Mesenteric fat pad (tissue), 1 donor: Measurements from ENCODE around the gene SLC38A9. TPM values are rescaled to one million over a fixed set of nuclear protein-coding genes. Genes with fewer than 3 reads are reported as not detected.
"Not testable (repeated sequence)": the region's sequence is repeated elsewhere in the genome, so short reads cannot be mapped to it uniquely, and the experiment has no call there.

ENCODE experiments used
- DNase-seq: peaks from one replicate; pipeline ENCODE4 v3.0.0-alpha.2; 2020; ENCODE audit warnings: low spot score
- total RNA-seq: library from RNA; stranded (reverse); fragmentation: NEBNext Ultra II Directional; extraction: Animal tissue kit (Norgen Biotek cat#: 25700); gene quantifications from one replicate; pipeline ENCODE4 v1.2.1, GENCODE V29; 2021
- donor health status: DM: yes; HTN: yes; CAD: no.

SLC38A9 gene
- total RNA-seq, 1 donor from 2014 or later, result 17.6 TPM

- DNase-seq, result no peak
These were observed 5.9 kb downstream of the SLC38A9 start for GRCh38 chr5:55706230-55706629.

DNA sequence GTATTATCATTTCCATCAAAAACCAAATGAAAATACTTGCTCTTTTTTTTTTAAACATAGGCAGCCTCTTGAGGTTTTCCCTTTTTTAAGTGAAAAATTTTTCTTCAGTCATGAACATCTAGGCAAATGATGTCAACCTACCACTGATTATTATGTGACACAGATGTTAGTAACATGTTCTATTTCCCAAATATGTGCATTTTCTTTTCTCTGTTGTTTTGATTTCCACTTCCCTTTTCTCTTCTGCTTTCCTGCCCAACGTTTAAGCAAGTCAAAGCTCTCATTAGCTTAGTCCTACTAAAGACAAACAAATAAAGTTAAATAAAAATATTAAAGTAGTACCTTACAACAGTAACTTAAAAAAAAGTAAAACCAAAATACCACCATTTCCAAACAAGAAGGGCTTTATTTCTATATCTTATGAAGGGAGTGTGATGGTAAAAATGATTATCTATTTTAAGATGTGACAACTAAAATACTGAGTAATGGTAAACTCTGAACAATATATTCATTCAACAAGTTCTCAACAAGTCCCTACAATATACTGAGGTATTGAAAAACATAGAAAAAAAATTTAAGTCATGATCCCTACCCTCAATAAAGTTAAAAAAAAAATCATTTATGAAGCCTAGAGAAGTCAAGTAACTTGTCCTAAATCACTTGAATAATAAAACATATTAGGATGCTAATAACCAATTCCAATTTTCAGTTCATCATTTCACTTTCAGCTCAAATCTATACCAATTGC is 9.4 kb downstream of the SLC38A9 start:
- DNase-seq, result no peak

DNA sequence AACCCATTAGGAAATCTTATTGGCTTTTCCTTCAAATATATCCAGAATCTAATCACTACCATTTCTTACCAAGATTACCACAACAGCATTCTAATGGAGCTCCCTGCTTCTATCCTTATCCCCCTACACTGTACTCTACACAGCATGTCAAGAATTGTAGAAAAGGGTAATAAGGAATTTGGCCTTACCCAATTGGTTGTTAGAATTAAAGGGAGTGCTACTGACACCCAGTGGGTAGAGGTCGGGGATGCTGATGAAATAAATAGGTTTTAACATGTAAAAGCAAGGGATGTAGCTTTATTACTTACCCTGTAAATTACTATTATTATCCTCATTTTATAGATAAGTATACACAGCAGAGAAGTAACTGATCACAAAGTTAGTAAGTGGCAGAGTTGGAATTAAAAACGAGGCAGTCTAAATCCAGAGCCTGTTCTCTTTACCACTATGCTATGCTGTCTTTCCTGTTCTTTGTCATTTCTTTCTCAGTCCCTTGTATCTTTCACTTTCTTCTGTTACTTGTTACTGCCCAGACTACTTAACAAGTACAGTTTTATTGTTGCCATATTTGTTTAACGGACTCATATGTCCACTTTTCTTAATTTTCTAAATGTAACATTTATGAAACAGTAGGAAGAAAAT is 10.5 kb downstream of the SLC38A9 start:
- DNase-seq, result no peak

GRCh38 chr5:55700745-55701144 is 11.4 kb downstream of the SLC38A9 start:
- DNase-seq, result no peak

GRCh38 chr5:55699041-55699688 is 13.0 kb downstream of the SLC38A9 start:
- no peak for DNase-seq

GRCh38 chr5:55696704-55697103 is 15.4 kb downstream of the SLC38A9 start:
- DNase-seq, result not testable (repeated sequence)

- no peak for DNase-seq
These were observed 17.8 kb downstream of the SLC38A9 start for GRCh38 chr5:55694152-55694830.

- DNase-seq, result no peak
These were observed 19.6 kb downstream of the SLC38A9 start for GRCh38 chr5:55692509-55692908.

GRCh38 chr5:55692106-55692417 is 20.1 kb downstream of the SLC38A9 start:
- DNase-seq, result no peak

- no peak for DNase-seq
These were observed 20.6 kb downstream of the SLC38A9 start for GRCh38 chr5:55691265-55692105.

- no peak for DNase-seq
These were observed 30.1 kb downstream of the SLC38A9 start for GRCh38 chr5:55682071-55682470.

DNA sequence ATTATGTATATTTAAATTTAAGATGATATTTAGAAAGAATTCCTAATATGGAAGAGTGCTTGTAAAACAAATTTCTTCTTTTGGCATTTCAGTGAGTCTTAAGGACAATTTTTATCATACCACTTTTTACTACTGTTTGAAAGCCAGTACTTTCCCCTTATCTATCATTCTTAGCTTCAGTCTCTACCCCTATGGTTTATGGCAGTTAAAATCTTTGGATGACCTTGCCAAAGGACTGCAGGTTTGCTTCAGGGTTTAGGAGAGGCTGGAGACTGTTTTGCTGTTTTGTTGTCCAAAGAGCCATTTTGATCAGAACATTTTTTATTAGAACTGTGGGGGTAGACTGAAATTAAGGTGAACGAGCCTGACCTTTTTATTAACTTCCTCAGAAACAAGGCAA is 30.8 kb downstream of the SLC38A9 start:
- no peak for DNase-seq

- DNase-seq, result no peak
These were observed 31.8 kb downstream of the SLC38A9 start for GRCh38 chr5:55680353-55680752.

- no peak for DNase-seq
These were observed 32.6 kb downstream of the SLC38A9 start for GRCh38 chr5:55679556-55679955.

DNA sequence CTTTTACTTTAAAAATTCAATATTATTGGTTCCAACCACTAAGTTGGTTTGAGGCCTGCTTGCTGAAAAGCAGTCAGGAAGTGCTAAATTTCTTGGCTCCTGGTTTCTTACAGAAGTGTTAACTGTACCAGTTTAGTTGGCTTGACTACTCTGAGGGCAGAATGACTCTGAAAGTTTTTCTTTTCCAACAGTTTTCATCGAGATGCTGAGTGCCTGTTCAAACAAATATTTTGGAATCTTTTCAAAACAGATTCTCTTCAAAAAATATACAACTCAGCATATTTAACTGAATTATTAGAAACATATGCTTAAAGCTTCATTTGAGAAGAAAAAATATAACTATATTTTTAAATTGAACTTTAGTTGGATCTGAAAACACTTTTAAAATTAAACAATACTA is 37.0 kb downstream of the SLC38A9 start:
- no peak for DNase-seq

- DNase-seq, result no peak
These were observed 37.8 kb downstream of the SLC38A9 start for GRCh38 chr5:55674340-55674739.

- no peak for DNase-seq
These were observed 39.6 kb downstream of the SLC38A9 start for GRCh38 chr5:55672477-55672911.

- no peak for DNase-seq
These were observed 40.1 kb downstream of the SLC38A9 start for GRCh38 chr5:55671975-55672374.

DNA sequence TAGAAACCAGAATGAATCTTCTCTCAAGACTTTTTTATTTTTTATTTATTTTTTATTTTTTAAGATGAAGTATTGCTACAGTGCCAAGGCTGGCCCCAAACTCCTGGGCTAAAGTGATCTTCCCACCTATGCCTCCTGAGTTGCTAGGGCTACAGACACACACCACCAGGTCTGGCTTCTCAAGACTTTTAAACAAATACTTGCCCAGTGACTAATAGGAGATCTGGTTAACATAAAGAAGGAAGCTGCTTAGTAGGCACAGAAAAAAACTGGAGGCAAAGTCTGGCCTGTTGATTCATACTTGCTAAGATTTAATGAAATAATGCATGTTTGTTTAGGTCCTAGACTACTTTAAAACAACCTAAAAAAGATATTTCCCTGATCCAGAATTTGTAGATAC is 43.8 kb downstream of the SLC38A9 start:
- DNase-seq, result no peak

GRCh38 chr5:55667938-55668337 is 44.2 kb downstream of the SLC38A9 start:
- no peak for DNase-seq

GRCh38 chr5:55665065-55665464 is 47.1 kb downstream of the SLC38A9 start:
- no peak for DNase-seq
